Caki2 (cell line): Measurements from ENCODE around the gene ABI3. TPM values are rescaled to one million over a fixed set of nuclear protein-coding genes. Genes with fewer than 3 reads are reported as not detected.

ENCODE experiments used
- DNase-seq: peaks from one replicate; pipeline ENCODE4 v3.0.0-alpha.2; 2015; ENCODE audit warnings: low read depth
- in situ Hi-C: cut with HindIII; loops from 2 replicates; pipeline ENCODE4 v1.10.0; 2016; ENCODE audit warnings: low sequenced_read_pairs, low pct_unique_long_range_greater_than_20kb, mixed read lengths
- total RNA-seq: library from RNA; depleted of rRNA; stranded (reverse); fragments of >200 nt; shearing (Covaris generic); gene quantifications from 2 replicates; pipeline ENCODE4 v1.2.3, GENCODE V29; 2014; ENCODE audit warnings: low replicate concordance; rRNA removed

ABI3 gene
- total RNA-seq, 1 experiment from 2014 or later, result 0.37 TPM

DNA sequence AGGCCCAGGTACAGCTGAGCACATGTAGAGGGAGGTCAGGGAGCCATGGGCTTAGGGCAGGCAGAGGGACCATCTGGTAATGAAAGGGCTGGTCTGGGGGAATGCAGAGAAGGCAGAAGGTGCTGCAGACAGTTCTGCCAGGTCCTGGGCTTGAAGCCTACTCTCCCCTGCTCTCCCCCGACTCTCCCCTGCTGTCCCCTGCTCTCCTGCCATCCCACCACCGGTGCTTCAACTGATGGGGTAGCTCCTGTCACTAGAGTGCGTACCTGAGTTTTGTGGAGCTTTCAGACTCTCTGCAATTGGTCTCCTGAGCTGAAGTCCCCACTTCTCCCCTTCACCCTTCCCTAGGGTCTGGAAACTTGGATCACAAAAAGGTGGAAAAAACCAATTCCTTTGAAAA lies 57.4 kb downstream of the ABI3 start:
- in situ Hi-C loops, result no loop called here
- DNase-seq, result no peak

DNA sequence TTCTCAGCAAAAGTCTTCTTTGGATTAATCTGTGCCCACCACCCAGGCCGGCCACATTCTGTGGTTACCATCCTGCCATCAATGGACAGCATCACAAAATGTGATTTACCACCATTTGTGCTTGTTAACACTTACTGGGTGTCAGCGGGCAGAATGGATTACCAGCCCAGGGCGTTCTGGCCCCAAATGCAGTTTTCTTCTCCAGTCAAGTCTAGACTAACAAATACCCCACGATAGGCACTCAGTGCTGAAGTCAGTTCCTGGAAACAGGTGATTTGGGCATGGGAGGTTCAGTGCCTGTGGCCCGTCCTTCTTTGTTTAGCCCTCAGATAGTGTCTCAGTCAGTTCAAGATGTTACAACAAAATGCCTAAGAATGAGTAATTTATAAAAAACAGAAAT lies 58.8 kb downstream of the ABI3 start:
- in situ Hi-C loops, result no loop called here
- DNase-seq, result no peak

Other genes starting within 250 kb of the ABI3 start
- gene GIP, start 242.1 kb upstream of the ABI3 start, total RNA-seq, result not detected in 2 replicates
- gene IGF2BP1, start 213.3 kb upstream of the ABI3 start, total RNA-seq, result 0.29 and 1.2 TPM in 2 replicates
- 13.2 and 20.0 TPM in 2 replicates for gene B4GALNT2, start 77.9 kb upstream of the ABI3 start, total RNA-seq
- gene GNGT2, start 133 bp upstream of the ABI3 start, total RNA-seq, result 0.78 TPM in 1 of 2 replicates, not detected in the other
- gene PHOSPHO1, start 20.1 kb downstream of the ABI3 start, total RNA-seq, result 29.9 and 39.0 TPM in 2 replicates
- 19.7 and 24.4 TPM in 2 replicates for gene ZNF652, start 151.5 kb downstream of the ABI3 start, total RNA-seq
- 181 and 199 TPM in 2 replicates for gene PHB1, start 204.2 kb downstream of the ABI3 start, total RNA-seq